A673 (cell line): ENCODE results near the gene SCTR. TPM values are rescaled to one million over a fixed set of nuclear protein-coding genes. Genes with fewer than 3 reads are reported as not detected.

Experiments
- BruUV-seq: library from RNA; stranded (reverse); fragments of 400-500 nt; replicated peaks from 2 replicates; lab custom pipeline; 2021; lab: Mats Ljungman, UMichigan
- CTCF ChIA-PET: fragments of 300-600 bp; sonication (Branson Sonifier 250); formaldehyde crosslinking; loops from one replicate; lab custom pipeline; 2022; ENCODE audit warnings: antibody characterized with exemption; lab: Charles Lee
- POLR2A ChIA-PET: fragments of 300-600 bp; sonication (Branson Sonifier 250); formaldehyde crosslinking; loops from one replicate; lab custom pipeline; 2022; ENCODE audit warnings: antibody characterized with exemption; ENCODE audit not compliant: low non-redundant PET; lab: Charles Lee
- DNase-seq: peaks from one replicate; pipeline ENCODE4 v3.0.0-alpha.2; 2015; ENCODE audit warnings: low spot score
- H3K27ac ChIP-seq: fragments of 200-600 bp; sonication (generic); 2 replicates; pipeline ENCODE4 v1.5.1; 2016; ENCODE audit warnings: mixed run types, low read depth, mild to moderate bottlenecking, mixed read lengths, antibody characterized with exemption, low read length; ENCODE audit not compliant: poor library complexity, severe bottlenecking
- H3K27me3 ChIP-seq: fragments of 200-600 bp; sonication (generic); replicated peaks from 2 replicates; pipeline ENCODE4 v1.6.1; 2017; ENCODE audit warnings: mixed run types, low read depth, mild to moderate bottlenecking, mixed read lengths, antibody characterized with exemption, low read length; ENCODE audit not compliant: insufficient read depth, poor library complexity
- H3K36me3 ChIP-seq: fragments of 200-600 bp; sonication (generic); 2 replicates; pipeline ENCODE4 v1.6.1; 2016; ENCODE audit warnings: mixed run types, mild to moderate bottlenecking, mixed read lengths, antibody characterized with exemption, low read length; ENCODE audit not compliant: insufficient read depth, poor library complexity, severe bottlenecking
- H3K4me1 ChIP-seq: fragments of 200-600 bp; sonication (generic); 2 replicates; pipeline ENCODE4 v1.6.1; 2017; ENCODE audit warnings: mixed run types, mild to moderate bottlenecking, mixed read lengths, antibody characterized with exemption, low read length; ENCODE audit not compliant: insufficient read depth, poor library complexity, severe bottlenecking
- H3K4me3 ChIP-seq: fragments of 200-600 bp; sonication (generic); 2 replicates; pipeline ENCODE4 v1.5.1; 2016; ENCODE audit warnings: low read depth, mixed run types, mild to moderate bottlenecking, mixed read lengths, low read length; ENCODE audit not compliant: poor library complexity, severe bottlenecking
- H3K9me3 ChIP-seq: fragments of 200-600 bp; sonication (generic); 2 replicates; pipeline ENCODE4 v1.6.1; 2016; ENCODE audit warnings: mixed run types, low read depth, mild to moderate bottlenecking, mixed read lengths, antibody characterized with exemption, low read length; ENCODE audit not compliant: poor library complexity, severe bottlenecking
- EZH2 ChIP-seq: fragments of 200-600 bp; sonication (generic); IDR thresholded peaks from 2 replicates; pipeline ENCODE4 v1.6.1; 2017; ENCODE audit warnings: borderline replicate concordance, low read depth, mild to moderate bottlenecking, mixed read lengths, antibody characterized with exemption, low read length; ENCODE audit not compliant: poor library complexity, severe bottlenecking
- intact Hi-C: fragments of 100-400 bp; cut with micrococcal nuclease; formaldehyde crosslinking; loops from one replicate; pipeline ENCODE4 v1.10.0; 2022; ENCODE audit not compliant: unreplicated experiment
- total RNA-seq: library from RNA; stranded (reverse); gene quantifications from 2 replicates; pipeline ENCODE4 v1.2.3, GENCODE V29; 2021
- TF ChIP-seq, protein P1 (sequence below): fragments of 300-800, 200-600 bp; sonication (generic); conservative IDR thresholded peaks from 2 replicates; pipeline ENCODE4 v1.5.1; 2017; ENCODE audit warnings: low read depth, mild to moderate bottlenecking, antibody characterized with exemption, low read length, moderate library complexity, mixed read lengths

Gene SCTR
- total RNA-seq, 1 experiment from 2014 or later: not detected

DNA sequence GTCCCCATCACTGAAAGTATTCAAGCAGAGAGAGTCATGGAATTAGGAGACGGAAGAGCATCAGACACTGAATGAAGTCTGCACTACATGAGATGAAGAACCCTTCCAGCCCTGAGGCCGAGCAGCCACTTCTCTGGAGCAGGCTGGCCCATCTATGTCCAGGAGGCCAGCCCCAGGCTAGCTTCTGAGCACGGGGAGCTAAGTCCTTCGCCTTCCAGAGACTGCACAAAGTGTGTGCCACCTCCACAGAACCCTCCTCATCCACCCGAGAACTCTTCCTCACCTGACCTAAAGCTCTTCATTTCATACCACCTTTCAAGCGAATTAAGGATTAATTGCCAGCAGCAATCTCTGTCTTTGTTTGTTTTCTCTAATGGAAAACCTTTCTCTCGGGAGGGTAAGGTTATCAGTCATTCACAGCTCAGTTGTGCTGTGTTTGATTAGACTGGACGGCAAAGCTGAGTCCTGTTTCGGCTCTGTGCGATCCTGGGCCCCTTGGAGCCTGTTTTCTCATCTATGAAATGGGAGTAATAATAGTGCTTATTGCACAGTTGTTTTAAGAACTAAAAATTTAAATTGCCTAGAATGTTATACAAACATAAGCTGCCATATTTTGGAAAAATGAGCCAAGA is 38.0 kb downstream of the SCTR start:
- no peaks in the 10 kb centered on the region for H3K9me3 ChIP-seq
- no peak for DNase-seq
- CTCF ChIA-PET: no interaction called here
- BruUV-seq: no TSS peak
- H3K4me3 ChIP-seq: no peak overlapping the region
- POLR2A ChIA-PET: no interaction called here
- peaks cover 7% of the 10 kb centered on the region for H3K4me1 ChIP-seq
- no peak for TF ChIP-seq EZH2
- TF ChIP-seq, protein P1, sequence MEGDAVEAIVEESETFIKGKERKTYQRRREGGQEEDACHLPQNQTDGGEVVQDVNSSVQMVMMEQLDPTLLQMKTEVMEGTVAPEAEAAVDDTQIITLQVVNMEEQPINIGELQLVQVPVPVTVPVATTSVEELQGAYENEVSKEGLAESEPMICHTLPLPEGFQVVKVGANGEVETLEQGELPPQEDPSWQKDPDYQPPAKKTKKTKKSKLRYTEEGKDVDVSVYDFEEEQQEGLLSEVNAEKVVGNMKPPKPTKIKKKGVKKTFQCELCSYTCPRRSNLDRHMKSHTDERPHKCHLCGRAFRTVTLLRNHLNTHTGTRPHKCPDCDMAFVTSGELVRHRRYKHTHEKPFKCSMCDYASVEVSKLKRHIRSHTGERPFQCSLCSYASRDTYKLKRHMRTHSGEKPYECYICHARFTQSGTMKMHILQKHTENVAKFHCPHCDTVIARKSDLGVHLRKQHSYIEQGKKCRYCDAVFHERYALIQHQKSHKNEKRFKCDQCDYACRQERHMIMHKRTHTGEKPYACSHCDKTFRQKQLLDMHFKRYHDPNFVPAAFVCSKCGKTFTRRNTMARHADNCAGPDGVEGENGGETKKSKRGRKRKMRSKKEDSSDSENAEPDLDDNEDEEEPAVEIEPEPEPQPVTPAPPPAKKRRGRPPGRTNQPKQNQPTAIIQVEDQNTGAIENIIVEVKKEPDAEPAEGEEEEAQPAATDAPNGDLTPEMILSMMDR: no peak
- no peaks in the 10 kb centered on the region for H3K36me3 ChIP-seq
- H3K27ac ChIP-seq: no peak overlapping the region
- intact Hi-C loops: no loop called here
- H3K27me3 ChIP-seq: no peaks in the 10 kb centered on the region

DNA sequence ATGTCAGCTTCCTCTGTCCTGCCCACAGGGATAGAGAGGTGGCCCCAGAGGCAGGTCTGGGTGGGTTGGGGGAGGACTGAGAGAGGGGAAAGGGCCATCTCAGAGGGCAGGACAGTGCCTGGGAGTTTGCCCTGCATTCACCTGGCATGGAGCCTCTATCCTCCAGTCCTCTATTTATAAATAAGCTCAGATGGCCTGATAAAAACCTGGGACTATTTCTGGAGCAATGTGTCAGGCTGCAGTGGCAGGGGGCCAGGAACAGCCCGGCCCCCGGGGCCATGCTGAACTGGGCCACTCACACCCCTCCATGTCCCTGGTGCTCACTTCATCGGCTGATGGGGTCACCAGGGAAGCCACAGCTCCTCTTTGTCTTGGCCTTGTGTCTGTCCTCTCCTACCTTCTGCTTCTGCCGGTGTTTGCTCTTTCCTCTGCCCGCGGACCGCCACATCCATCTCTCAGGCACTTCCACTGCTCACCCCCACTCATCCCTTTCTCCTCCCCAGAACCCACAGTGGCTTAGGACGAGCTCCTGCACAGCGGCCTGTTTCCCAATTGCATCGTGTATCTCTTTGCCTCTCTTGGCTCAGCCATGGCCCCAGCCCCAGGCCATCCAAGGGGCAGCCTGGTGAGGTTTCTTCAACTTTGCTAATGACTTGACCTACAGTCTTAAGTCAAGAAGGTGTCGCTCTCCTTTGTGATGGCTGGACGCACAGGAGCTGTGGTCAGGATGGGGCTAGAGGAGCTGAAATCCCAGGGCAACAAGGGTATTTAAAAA is 38.8 kb downstream of the SCTR start:
- ChIA-PET POLR2A (no interaction called here), CTCF (no interaction called here)
- Histone ChIP-seq H3K9me3 (no peaks in the 10 kb centered on the region), H3K27ac (no peak overlapping the region), H3K4me3 (no peak overlapping the region), H3K4me1 (peaks cover 7% of the 10 kb centered on the region), H3K27me3 (no peaks in the 10 kb centered on the region), H3K36me3 (no peaks in the 10 kb centered on the region)
- DNase-seq: no peak
- TF ChIP-seq EZH2: no peak
- TF ChIP-seq, protein P1: no peak
- no TSS peak for BruUV-seq
- intact Hi-C loops: no loop called here

DNA sequence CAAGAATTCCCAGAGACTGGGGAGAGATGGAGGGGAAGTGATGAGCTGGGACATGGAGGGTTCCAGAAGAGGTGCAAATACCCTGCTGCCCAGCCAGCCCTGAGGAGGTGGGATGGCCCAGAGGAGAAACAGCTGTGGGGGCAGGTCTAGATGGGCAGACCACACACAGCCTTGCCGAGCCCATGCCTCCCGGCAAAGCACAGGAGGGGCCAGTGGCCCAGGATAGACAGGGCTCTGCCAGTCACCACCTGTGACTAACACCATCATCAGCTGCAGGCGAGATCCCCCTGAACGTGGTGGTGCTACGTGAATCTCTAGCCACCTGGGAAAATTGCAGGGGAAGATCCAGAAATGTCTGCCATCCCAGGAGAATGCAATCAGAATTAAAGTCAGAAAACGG is 39.4 kb downstream of the SCTR start:
- TF ChIP-seq EZH2: no peak
- TF ChIP-seq, protein P1: no peak
- CTCF ChIA-PET: no interaction called here
- POLR2A ChIA-PET: no interaction called here
- intact Hi-C loops: no loop called here
- peaks cover 7% of the 10 kb centered on the region for H3K4me1 ChIP-seq
- no peaks in the 10 kb centered on the region for H3K36me3 ChIP-seq
- H3K9me3 ChIP-seq: no peaks in the 10 kb centered on the region
- no peak overlapping the region for H3K27ac ChIP-seq
- no peak overlapping the region for H3K4me3 ChIP-seq
- H3K27me3 ChIP-seq: no peaks in the 10 kb centered on the region
- DNase-seq: no peak
- no TSS peak for BruUV-seq
